PC-9 (cell line): ENCODE measurements around the gene CCSAP.

Source experiments
- EZH2 ChIP-seq: fragments of 200-600 bp; sonication (generic); IDR thresholded peaks from 2 replicates; pipeline ENCODE4 v1.8.0; 2017; ENCODE audit warnings: antibody characterized with exemption, low read depth
- TF ChIP-seq, protein P1 (sequence below): fragments of 200-600 bp; sonication (generic); conservative IDR thresholded peaks from 2 replicates; pipeline ENCODE4 v1.6.1; 2017; ENCODE audit warnings: mixed run types, antibody characterized with exemption, mild to moderate bottlenecking, moderate library complexity

DNA sequence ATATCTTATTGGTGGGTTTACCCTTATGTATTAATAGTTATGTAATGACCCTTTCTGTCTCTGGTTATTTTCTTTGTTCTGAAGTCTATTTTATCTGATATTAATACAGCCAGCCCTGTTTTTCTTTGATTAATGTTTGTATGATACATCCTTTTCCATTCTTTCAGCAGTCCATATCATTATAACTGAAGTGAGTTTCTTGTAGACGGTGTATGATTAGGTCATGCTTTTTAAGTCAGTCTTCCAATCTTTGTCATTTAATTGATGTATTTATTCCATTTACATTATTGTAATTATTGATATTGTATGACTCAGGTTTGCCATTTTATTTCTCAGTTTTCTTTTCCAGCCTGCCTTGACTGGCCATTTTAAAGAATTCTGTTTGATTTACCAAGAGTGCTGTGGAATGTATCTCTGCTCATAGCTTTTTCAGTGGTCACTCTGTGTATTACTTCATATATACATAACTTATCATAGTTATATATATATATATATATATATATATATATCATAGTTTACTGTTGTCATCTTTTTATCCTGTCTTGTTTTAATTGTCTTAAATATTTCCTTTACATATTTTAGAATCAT lies 61.4 kb downstream of the CCSAP start:
- TF ChIP-seq, protein P1, sequence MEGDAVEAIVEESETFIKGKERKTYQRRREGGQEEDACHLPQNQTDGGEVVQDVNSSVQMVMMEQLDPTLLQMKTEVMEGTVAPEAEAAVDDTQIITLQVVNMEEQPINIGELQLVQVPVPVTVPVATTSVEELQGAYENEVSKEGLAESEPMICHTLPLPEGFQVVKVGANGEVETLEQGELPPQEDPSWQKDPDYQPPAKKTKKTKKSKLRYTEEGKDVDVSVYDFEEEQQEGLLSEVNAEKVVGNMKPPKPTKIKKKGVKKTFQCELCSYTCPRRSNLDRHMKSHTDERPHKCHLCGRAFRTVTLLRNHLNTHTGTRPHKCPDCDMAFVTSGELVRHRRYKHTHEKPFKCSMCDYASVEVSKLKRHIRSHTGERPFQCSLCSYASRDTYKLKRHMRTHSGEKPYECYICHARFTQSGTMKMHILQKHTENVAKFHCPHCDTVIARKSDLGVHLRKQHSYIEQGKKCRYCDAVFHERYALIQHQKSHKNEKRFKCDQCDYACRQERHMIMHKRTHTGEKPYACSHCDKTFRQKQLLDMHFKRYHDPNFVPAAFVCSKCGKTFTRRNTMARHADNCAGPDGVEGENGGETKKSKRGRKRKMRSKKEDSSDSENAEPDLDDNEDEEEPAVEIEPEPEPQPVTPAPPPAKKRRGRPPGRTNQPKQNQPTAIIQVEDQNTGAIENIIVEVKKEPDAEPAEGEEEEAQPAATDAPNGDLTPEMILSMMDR: no peak
- no peak for TF ChIP-seq EZH2
